GM19099 (cell line): ENCODE measurements around the gene TSPAN15.

Experiments
- POLR2A ChIP-seq: IDR thresholded peaks from 3 replicates; pipeline ENCODE4 v1.6.1; 2011; ENCODE audit warnings: low read depth; ENCODE audit not compliant: insufficient read length; ENCODE audit errors: extremely low read depth

The TSPAN15 gene

DNA sequence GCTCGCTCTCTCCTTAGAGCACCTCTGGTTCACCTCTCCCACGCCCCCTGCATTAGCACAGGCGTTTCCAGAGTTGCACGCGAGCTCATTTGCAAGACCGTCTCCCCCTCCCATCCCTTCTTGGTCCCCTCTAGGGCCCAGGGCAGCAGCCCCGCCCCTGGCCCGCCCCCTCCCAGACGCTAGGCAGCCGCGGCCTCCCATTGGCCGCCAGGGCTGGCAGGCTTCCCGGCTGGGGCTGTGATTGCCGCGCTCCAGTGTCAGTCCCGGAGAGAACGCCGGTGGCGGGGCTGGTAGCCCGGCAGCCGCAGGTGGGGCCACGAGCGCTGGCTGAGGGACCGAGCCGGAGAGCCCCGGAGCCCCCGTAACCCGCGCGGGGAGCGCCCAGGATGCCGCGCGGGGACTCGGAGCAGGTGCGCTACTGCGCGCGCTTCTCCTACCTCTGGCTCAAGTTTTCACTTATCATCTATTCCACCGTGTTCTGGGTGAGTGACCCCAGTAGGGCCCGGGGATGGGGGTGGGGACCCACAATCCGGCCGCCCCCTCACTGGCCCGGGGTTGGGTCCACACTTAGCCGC is at the start of gene TSPAN15:
TSS of gene TSPAN15 (plus strand) at position 257 of the 575 bp plus-strand sequence. CDS start at position 387, 130 bp downstream.
- TF ChIP-seq POLR2A, result no peak

DNA sequence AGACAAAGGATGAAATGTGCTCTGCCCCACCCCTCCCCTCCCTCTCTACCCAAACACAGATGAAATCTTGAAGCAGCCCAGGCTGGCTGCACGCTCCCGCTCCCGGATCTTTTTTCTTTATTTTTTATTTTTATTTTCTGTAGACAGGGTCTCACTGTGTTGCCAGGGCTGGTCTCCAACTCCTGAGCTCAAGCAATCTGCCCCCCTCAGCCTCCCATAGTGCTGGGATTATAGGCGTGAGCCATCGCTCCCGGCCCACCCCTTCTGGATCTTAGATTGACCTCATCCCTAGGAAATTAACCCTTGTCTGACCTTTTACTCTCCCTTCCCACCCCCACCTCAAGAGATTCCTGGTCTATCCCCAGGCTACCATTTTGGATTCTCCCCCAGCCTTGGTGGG is 48.9 kb upstream of the TSPAN15 start:
- TF ChIP-seq POLR2A, result no peak

DNA sequence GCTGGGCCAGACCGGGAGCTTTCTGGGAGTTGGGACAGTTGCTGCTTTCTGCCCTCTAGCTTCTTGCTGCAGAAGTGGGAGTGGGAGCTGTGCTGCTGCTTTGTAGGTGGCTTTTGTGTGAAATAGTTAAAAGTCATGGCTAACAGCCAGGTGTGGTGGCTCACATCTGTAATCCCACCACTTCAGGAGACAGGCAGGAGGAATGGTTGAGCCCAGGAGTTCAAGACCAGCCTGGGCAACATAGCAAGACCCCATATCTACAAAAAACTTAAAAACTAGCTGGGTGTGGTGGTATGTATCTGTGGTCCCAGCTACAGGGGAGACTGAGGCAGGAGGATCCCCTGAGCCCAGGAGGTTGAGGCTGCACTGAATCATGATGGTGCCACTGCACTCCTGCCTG is 48.2 kb upstream of the TSPAN15 start:
- TF ChIP-seq POLR2A, result no peak

DNA sequence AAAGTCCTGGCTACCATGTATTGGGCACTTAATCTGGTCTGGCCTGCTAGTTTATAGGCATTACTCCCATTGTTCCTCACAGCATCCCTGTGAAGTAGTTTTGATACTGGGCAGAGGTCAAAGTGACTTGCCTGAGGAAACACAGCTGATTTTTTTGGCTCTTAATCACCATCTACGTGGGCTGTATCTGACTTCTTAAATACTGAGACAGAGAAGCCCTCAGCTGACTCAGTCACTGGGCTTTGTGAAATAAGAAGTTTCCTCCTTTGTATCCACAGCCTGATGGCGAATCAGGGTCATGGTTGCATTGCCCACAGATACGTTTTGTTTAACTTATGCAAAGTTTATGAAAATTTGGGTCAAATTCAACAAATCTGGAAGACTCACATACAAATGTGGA is 47.7 kb upstream of the TSPAN15 start:
- TF ChIP-seq POLR2A, result no peak

DNA sequence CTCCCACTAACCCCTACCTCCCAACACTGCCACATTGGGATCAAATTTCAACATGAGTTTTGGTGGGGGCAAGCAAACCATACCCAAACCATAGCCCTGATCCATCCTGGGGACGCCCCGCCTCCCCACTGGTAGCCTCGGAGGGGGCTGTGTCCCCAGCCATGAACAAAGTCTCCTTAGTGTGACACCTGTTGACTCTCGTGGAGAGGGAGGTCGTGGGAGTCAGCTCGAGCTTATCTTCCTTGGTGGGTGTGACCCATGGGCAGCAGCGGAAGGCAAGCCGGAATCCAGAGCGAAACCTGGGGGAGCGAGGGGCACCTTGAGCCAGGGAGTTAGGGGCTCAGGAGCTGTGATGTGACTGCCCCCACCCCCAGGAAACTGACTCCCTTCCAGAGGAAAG is 46.5 kb upstream of the TSPAN15 start:
- no peak for TF ChIP-seq POLR2A

DNA sequence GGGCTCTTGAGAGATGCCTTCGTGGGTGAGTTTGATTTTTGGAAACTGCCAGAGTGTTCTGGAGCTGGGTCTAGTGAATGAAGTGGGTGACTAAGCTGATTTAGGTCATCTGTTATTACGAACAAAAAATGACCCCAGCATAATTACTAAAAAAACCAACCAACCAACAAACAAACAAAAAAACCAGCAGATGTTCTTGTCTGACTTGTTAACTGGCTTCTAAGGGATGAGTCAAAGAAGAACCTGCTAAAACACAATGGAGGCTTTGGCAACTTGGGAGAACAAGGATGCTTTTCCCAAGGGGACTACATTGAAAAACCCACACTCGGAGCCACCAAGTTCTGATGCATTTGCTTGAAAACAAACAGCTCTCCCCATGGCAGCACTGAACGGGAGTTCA is 46.0 kb upstream of the TSPAN15 start:
- TF ChIP-seq POLR2A, result no peak

DNA sequence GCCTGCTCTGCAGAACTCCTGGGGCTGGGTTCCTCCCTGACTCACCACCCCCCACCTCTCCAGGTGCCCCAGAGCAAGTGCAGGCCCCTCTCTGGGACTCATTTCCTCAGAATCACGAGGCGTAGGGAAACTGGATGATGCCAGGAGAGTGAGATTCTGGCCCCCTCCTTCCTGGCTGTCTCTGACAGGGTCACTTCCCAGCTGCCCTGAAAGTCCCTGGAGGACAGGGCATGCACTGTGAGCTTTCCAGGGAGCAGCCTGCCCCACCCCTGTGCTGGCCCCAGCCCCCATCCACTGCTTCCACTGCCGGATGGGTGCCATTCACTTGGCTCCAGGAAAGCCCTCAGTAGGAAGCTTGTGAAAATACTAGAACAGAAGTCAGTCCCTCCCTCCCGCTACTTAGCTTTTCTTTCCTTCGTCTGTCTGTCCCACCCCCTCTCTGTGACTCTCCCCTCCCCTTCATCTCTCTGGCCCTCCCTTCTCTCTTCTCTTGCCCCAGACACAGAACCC is 44.9 kb upstream of the TSPAN15 start:
- no peak for TF ChIP-seq POLR2A

DNA sequence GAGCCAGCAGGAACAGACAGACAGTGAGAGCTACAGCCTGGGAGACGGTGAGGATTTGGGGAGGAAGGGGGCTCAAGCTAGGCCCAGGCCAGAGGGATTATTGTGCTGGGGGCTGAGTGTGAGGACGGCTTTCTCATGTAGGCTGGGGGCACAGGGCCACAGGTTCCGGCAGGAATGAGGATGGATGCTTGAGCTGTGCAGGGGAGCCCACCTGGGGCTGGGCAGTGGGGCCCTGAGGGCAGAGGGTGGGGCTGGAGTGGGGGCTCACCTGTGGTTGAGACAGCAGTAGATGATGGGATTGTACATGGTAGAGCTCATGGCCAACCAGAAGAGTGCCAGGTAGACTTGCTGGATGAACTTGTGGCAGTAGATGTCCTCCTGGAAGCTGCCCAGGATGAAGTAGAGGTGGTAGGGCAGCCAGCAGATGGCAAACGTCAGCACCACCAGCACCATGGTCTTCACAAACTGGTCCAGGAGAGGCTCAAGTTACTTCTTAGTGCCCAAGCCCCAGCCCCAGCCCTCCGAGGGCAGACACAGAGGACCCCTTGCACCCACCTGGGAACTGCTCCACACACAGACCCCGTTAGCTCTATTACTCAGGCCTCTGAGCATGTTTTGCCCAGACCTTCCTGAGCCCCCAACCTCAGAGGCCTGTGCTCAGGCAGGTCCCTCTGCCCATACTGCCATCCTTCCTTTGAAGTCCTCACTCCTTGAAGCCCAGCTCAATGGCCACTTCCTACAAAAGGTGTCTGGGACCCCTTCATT is 44.3 kb upstream of the TSPAN15 start:
- no peak for TF ChIP-seq POLR2A

DNA sequence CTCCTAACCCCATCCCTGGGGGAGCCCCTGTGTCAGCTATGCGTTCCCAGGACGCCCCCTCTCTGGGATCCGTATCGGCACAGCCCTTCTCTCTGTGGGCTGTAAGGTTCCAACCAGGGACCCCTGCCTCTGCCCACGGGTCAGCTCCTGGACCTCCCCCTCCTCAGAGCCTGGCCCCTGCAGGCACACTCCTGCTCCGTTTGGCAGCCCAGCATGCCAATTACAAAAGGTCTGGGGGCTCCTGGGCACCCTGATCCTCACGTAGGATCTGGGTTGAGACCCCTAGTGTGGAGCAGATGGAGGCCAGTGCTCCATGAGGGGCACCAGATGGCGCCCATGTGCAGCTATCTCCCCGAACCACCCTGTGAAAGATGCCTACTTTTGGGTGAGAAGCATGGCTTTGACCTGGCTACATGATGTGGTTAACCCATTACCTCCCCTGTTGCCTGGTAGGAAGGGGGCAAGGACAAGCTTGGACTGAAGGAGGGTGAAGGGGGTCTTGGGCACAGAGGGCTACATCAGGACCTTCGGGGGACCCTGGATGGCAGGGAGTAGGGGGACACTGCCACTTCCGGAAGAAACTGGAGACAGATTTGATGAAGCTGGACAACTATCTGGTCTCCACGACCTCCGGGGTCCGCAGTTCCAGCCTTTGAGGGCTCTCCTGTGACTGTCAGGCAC is 43.5 kb upstream of the TSPAN15 start:
- no peak for TF ChIP-seq POLR2A

DNA sequence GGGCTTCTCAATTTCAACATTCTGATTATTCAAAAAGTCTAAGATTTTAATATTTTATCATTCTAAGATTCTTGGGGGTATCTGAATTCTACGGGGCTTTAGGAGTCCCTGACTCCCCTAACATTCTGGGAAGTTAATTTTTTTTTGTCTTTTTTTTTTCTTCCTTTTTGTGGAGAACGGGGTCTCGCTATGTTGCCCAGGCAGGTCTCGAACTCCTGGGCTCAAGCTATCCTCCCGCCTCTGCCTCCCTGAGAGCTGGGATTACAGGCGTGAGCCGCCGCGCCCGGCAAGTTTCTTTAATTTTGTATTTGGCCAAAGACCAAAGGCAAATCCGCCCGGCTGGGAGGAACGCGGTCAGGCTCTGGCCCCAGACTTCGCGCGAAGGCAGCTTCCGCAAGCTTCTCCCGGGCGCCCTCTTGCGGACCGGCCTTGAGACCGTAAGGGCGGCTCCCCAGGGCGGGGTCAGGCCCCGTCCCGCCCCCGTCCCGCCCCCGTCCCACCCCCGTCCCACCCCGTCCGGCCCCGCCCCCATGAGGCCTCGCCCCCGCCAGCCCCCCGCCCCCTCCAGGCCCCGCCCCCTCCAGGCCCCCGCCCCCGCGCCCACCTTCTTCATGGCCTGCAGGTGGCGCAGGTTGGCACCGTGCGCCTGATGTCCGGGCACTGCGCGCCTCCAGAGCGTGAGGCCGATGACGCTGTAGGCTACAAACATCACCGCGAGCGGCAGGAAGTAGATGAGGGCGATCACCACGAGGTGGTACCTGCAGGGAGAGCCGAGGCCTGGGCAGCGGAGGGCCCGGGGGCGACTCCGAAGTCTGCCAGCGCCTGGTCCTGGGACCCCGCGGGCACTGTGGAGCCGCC is 42.7 kb upstream of the TSPAN15 start:
- peak; percentile 37 for TF ChIP-seq POLR2A

DNA sequence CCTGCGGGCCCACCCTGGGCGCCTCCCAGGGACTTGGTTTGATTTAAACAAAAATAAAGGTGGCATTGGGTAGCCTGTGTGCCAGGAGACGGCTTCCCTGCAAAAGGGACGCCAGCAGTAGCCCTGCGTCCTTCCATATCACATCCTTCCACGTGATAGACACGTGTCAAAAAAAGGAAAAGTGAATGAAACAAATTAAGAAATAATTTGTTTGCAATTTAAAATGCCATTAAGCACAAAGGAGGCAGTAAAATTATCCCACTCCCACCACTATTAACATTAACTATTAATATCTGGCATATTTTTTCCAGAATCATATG is 42.1 kb upstream of the TSPAN15 start:
- no peak for TF ChIP-seq POLR2A

DNA sequence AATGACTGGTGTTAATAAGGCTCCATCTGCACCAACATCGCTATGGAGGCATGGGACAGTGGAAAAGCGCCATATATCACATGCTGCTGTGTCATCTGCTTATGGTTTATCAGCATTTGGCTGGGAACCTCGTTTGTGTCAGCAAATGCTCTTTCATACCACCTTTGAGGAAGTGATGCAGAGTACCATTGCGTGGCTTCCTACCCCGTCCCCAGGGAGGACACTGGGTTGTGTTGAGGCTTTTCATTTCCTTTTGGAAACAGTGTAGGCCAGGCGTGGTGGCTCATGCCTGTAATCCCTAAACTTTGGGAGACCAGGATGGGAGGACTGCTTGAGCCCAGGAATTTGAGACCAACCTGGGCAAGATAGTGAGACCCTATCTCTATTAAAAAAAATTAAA is 41.3 kb upstream of the TSPAN15 start:
- no peak for TF ChIP-seq POLR2A

DNA sequence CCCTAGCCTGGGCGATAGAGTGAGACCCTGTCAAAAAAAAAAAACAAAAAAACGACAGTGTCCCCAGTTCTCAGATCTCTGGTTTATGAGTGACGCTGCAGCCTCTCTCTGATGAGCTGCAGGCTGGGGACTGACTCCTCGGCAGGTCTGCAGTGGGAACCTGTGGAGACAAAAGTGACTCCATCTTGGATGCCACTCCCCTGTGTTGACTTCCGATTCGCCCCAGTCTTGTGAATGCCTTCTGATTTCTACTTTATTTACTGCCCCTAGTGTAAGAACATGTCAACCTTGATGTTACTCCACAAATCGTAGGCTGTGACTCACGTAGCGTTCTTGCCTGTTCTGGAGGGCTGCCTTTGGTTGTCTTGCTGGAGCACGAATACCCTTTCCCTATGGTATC is 40.8 kb upstream of the TSPAN15 start:
- no peak for TF ChIP-seq POLR2A

DNA sequence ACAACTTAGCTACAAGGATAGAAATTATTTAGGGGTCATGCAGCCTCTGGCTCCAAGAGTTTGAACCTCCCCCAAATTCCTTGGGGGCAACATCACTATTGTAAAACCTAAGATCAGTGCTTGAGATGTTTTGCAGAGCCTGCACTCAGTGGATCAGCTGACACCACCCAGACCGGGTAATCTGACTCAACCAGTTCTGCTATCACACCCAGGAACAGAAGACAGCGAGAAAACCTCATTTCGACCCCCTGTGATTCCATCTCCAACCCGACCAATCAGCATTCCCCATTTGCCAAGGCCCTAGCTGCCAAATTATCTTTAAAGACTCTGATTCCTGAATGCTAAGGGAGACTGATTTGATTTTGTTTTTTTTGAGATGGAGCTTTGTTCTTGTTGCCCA is 39.8 kb upstream of the TSPAN15 start:
- TF ChIP-seq POLR2A, result no peak

DNA sequence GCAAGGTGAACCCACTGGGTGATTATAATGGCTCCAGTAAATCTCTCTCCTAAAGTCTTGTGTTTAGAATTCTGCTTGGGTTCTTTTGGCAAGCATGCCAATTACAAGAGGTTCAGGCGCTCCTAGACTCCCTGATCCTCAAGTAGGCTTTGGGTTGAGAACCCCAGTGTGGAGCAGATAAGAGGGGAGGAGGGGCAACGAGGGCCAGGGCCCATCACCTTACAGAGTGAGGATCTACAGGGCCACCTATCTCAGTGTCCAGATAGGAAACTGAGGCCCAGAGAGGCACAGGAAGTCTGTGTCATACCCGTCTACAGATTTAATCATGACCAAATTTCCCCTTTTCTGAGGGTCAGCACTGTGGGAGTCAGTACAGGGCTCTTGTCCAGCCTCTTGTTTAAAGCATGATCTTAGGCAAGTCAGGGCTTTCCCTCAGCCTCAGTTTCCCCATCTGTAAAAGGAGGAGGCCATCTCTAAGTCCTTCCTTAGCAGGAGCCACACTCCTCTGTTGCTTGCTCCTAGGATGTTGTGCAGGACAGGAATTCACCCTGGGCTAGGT is 39.0 kb upstream of the TSPAN15 start:
- TF ChIP-seq POLR2A, result no peak
